Activated CD4-positive, alpha-beta T cell treated with anti-CD3 and anti-CD28 coated beads for 36 hours (primary cell): ENCODE data around the gene CPSF7. TPM values are rescaled to one million over a fixed set of nuclear protein-coding genes. Genes with fewer than 3 reads are reported as not detected.
A peak's percentile ranks its signal among the peaks of the same experiment; 100 is the strongest.

Experiments used
- ATAC-seq: fragments of 200-7000 bp; cut with Tn5 transposase; one replicate; pipeline ENCODE4 v1.10.0; 2021; ENCODE audit warnings: mild to moderate bottlenecking, moderate library complexity
- CTCF ChIA-PET: fragments of 350-600 bp; sonication (Branson Sonifier 250); formaldehyde crosslinking; loops from one replicate; lab custom pipeline; 2021; ENCODE audit warnings: antibody characterized with exemption; lab: Charles Lee
- POLR2A ChIA-PET: fragments of 350-600 bp; sonication (Branson Sonifier 250); formaldehyde crosslinking; loops from one replicate; lab custom pipeline; 2021; ENCODE audit warnings: antibody characterized with exemption, inconsistent platforms; lab: Charles Lee
- DNase-seq: peaks from one replicate; pipeline ENCODE4 v3.0.0-alpha.2; 2020
- H3K27ac Mint-ChIP-seq: one replicate; pipeline ENCODE4 v1.8.0; 2021; ENCODE audit warnings: mixed read lengths
- H3K27me3 Mint-ChIP-seq: one replicate; pipeline ENCODE4 v1.8.0; 2021; ENCODE audit warnings: mixed read lengths
- H3K36me3 Mint-ChIP-seq: one replicate; pipeline ENCODE4 v1.8.0; 2021; ENCODE audit warnings: low read depth, mixed read lengths
- H3K4me1 Mint-ChIP-seq: one replicate; pipeline ENCODE4 v1.8.0; 2021; ENCODE audit warnings: mixed read lengths
- H3K4me3 Mint-ChIP-seq: one replicate; pipeline ENCODE4 v1.8.0; 2021; ENCODE audit warnings: mild to moderate bottlenecking, moderate library complexity, mixed read lengths
- H3K9me3 Mint-ChIP-seq: one replicate; pipeline ENCODE4 v1.8.0; 2021; ENCODE audit warnings: low read depth, mixed read lengths
- intact Hi-C, 2 experiments: fragments of 100-400 bp; cut with DNase I in 1 of 2; cut with micrococcal nuclease in 1 of 2; formaldehyde crosslinking; loops; one replicate each; pipeline versions ENCODE4 v1.14.2 to v1.15.1; 2022 to 2024; cut with DNase I, micrococcal nuclease
- total RNA-seq, 2 experiments: library from RNA; stranded (reverse); gene quantifications; one replicate each; pipeline ENCODE4 v1.2.3, GENCODE V29; 2021

CPSF7 gene
- total RNA-seq, 2 experiments from 2014 or later, result 108 to 179 TPM

GRCh38 chr11:61413496-61413895 lies 16.3 kb downstream of the CPSF7 start:
- intact Hi-C loops, result no loop called here
- peak overlapping the region; percentile 67 for H3K27ac Mint-ChIP-seq
- DNase-seq, result no peak
- ChIA-PET POLR2A (no interaction called here), CTCF (interaction anchor here (0.7 to 1.2 kb wide), 5 partner anchors 9 to 104 kb away, joined by 3 to 4 read pairs (median 3); no protein-coding TSS in a partner anchor)
- no peaks in the 10 kb centered on the region for H3K27me3 Mint-ChIP-seq
- H3K4me1 Mint-ChIP-seq, result peaks cover 12% of the 10 kb centered on the region
- H3K9me3 Mint-ChIP-seq, result no peaks in the 10 kb centered on the region
- H3K36me3 Mint-ChIP-seq, result peaks cover 72% of the 10 kb centered on the region
- H3K4me3 Mint-ChIP-seq, result no peak overlapping the region
- no peak for ATAC-seq

DNA sequence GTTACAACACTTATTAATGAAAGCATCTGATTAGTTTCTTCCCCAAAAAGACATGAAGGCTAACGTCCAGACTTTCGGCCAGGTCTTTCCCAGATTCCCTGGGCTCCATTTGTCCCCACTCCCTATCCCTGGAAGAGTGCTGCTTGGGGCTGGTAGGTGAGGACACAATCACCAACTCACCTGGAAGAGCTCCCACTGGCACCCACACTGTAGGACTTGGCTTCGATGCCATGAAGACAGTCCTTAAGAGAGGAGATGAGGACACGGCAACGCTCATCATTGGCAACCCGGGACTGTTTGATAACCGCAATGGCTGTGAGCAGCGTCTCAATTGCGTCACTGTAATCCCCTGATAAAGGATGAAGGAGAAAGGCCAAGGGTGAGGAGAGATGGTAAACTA lies 18.2 kb downstream of the CPSF7 start:
- no peak for ATAC-seq
- ChIA-PET CTCF (interaction anchor here (0.7 kb wide), 1 partner anchor 76 kb away, joined by 3 read pairs; no protein-coding TSS in a partner anchor), POLR2A (no interaction called here)
- Mint-ChIP-seq H3K36me3 (peaks cover 78% of the 10 kb centered on the region), H3K27ac (no peak overlapping the region), H3K4me1 (peaks cover 2% of the 10 kb centered on the region), H3K9me3 (no peaks in the 10 kb centered on the region), H3K27me3 (no peaks in the 10 kb centered on the region), H3K4me3 (no peak overlapping the region)
- DNase-seq, result no peak
- intact Hi-C loops, result no loop called here

- peak overlapping the region; percentile 24 for H3K27ac Mint-ChIP-seq
- ChIA-PET CTCF (interaction anchor here (0.8 to 1.7 kb wide), 2 partner anchors 9 to 14 kb away, joined by 3 to 5 read pairs; partner anchors contain the start of gene TMEM216), POLR2A (interaction anchor here (0.7 kb wide), 1 partner anchor 80 kb away, joined by 5 read pairs; no protein-coding TSS in a partner anchor)
- intact Hi-C loops, result no loop called here
- no peak for DNase-seq
- no peaks in the 10 kb centered on the region for H3K9me3 Mint-ChIP-seq
- no peak for ATAC-seq
- H3K4me3 Mint-ChIP-seq, result no peak overlapping the region
- H3K27me3 Mint-ChIP-seq, result no peaks in the 10 kb centered on the region
- H3K4me1 Mint-ChIP-seq, result peaks cover 3% of the 10 kb centered on the region
- peaks cover 74% of the 10 kb centered on the region for H3K36me3 Mint-ChIP-seq
These were observed 22.6 kb downstream of the CPSF7 start for GRCh38 chr11:61406991-61407728.

GRCh38 chr11:61406067-61406466 lies 23.7 kb downstream of the CPSF7 start:
- intact Hi-C loops, result no loop called here
- H3K4me3 Mint-ChIP-seq, result no peak overlapping the region
- POLR2A ChIA-PET, result no interaction called here
- DNase-seq (no peak), ATAC-seq (no peak)
- H3K27ac Mint-ChIP-seq, result no peak overlapping the region
- H3K9me3 Mint-ChIP-seq, result no peaks in the 10 kb centered on the region
- CTCF ChIA-PET, result no interaction called here
- H3K4me1 Mint-ChIP-seq, result peaks cover 3% of the 10 kb centered on the region
- H3K27me3 Mint-ChIP-seq, result no peaks in the 10 kb centered on the region
- peaks cover 69% of the 10 kb centered on the region for H3K36me3 Mint-ChIP-seq

- intact Hi-C loops, result no loop called here
- peaks cover 56% of the 10 kb centered on the region for H3K36me3 Mint-ChIP-seq
- H3K9me3 Mint-ChIP-seq, result no peaks in the 10 kb centered on the region
- H3K4me1 Mint-ChIP-seq, result peaks cover 3% of the 10 kb centered on the region
- peak overlapping the region; percentile 49 for H3K27ac Mint-ChIP-seq
- CTCF ChIA-PET, result no interaction called here
- POLR2A ChIA-PET, result no interaction called here
- H3K27me3 Mint-ChIP-seq, result no peaks in the 10 kb centered on the region
- DNase-seq (no peak), ATAC-seq (no peak)
- no peak overlapping the region for H3K4me3 Mint-ChIP-seq
These were observed 25.1 kb downstream of the CPSF7 start for GRCh38 chr11:61404641-61405040.

DNA sequence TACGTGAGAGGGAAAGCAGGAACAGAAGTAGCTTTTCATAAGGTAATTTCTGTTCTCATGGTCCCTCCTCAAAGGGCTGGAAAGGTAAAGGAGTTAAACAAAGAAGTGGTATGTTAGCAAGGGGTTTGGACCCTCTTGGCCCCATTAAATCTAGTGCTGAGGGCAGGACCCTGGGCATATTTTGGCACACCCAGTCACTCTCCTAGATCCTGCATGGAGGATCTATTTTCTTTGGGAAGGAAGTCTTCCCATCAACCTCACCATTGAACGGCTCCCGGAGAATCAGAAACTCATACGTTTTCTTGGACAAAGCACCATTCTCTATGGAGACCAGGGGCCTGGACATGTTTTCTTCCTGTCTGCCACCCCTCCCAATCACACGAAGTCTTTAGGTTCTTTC lies 25.7 kb downstream of the CPSF7 start:
- Mint-ChIP-seq H3K4me3 (no peak overlapping the region), H3K27ac (no peak overlapping the region), H3K4me1 (peaks cover 3% of the 10 kb centered on the region), H3K9me3 (no peaks in the 10 kb centered on the region), H3K27me3 (no peaks in the 10 kb centered on the region), H3K36me3 (peaks cover 56% of the 10 kb centered on the region)
- intact Hi-C loops, result no loop called here
- ChIA-PET CTCF (interaction anchor here (0.8 to 1.6 kb wide), 2 partner anchors 11 to 31 kb away, joined by 6 read pairs; partner anchors contain the start of gene TMEM216), POLR2A (no interaction called here)
- no peak for DNase-seq
- ATAC-seq, result no peak

DNA sequence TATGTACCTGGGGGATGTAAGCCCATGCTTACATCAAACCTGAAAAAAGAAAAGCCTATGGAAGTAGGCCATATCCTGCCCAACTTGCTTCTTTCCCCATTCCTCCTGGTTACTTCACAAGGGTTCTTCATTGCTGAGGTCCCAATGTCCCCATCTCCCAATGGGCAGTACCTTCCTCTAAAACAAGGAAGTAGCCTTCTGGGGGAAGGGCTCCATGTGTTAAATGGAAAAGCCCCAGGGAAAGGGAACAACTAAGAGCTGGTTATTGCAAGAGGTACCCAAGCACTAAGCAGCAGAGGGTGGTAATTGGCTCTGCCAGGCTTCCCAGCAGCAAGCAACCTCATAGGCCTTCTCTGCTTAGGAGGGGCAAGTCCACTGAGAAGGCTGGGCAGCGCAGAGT lies 26.1 kb downstream of the CPSF7 start:
- intact Hi-C loops, result no loop called here
- POLR2A ChIA-PET, result no interaction called here
- CTCF ChIA-PET, result interaction anchor here (0.8 to 4.8 kb wide), 3 partner anchors 11 to 32 kb away, joined by 6 to 30 read pairs (median 6); partner anchors contain the start of gene TMEM216
- Mint-ChIP-seq H3K9me3 (no peaks in the 10 kb centered on the region), H3K4me3 (no peak overlapping the region), H3K36me3 (peaks cover 52% of the 10 kb centered on the region), H3K4me1 (peaks cover 3% of the 10 kb centered on the region), H3K27ac (no peak overlapping the region), H3K27me3 (no peaks in the 10 kb centered on the region)
- DNase-seq (no peak), ATAC-seq (no peak)

- no peak overlapping the region for H3K4me3 Mint-ChIP-seq
- DNase-seq (no peak), ATAC-seq (no peak)
- peaks cover 33% of the 10 kb centered on the region for H3K36me3 Mint-ChIP-seq
- ChIA-PET POLR2A (interaction anchor here (0.6 to 0.9 kb wide), 3 partner anchors 8 to 108 kb away, joined by 3 to 6 read pairs (median 3); no protein-coding TSS in a partner anchor), CTCF (interaction anchor here (0.6 to 4.8 kb wide), 13 partner anchors 10 to 769 kb away, joined by 3 to 30 read pairs (median 3); no protein-coding TSS in a partner anchor)
- H3K27ac Mint-ChIP-seq, result peak overlapping the region; percentile 45
- no peaks in the 10 kb centered on the region for H3K27me3 Mint-ChIP-seq
- H3K4me1 Mint-ChIP-seq, result peaks cover 3% of the 10 kb centered on the region
- intact Hi-C loops, result no loop called here
- H3K9me3 Mint-ChIP-seq, result no peaks in the 10 kb centered on the region
These were observed 28.2 kb downstream of the CPSF7 start for GRCh38 chr11:61401573-61401972.

GRCh38 chr11:61401173-61401572 lies 28.6 kb downstream of the CPSF7 start:
- POLR2A ChIA-PET, result interaction anchor here (0.6 to 1.0 kb wide), 4 partner anchors 8 to 107 kb away, joined by 3 to 6 read pairs (median 3); no protein-coding TSS in a partner anchor
- H3K27ac Mint-ChIP-seq, result peak overlapping the region; percentile 38

GRCh38 chr11:61392981-61393595 lies 36.7 kb downstream of the CPSF7 start:
- intact Hi-C loops, result loop anchor here (1.0 to 2.0 kb wide), 6 partner anchors 31 to 60 kb away; partner anchors contain the start of genes CPSF7 (in 1 of the 2), CYB561A3 (in 1 of the 2), DDB1 (in 1 of the 2) and TKFC (in 1 of the 2)
- Mint-ChIP-seq H3K27me3 (no peaks in the 10 kb centered on the region), H3K4me1 (peaks cover 19% of the 10 kb centered on the region), H3K27ac (peak overlapping the region; percentile 87), H3K9me3 (no peaks in the 10 kb centered on the region), H3K36me3 (peaks cover 10% of the 10 kb centered on the region), H3K4me3 (peak overlapping the region; percentile 84)
- DNase-seq, result peak; percentile 35
- ChIA-PET POLR2A (interaction anchor here (0.6 to 1.2 kb wide), 6 partner anchors 10 to 98 kb away, joined by 3 to 5 read pairs (median 4); partner anchors contain the start of genes TKFC and VWCE), CTCF (interaction anchor here (0.6 to 4.5 kb wide), 20 partner anchors 8 to 563 kb away, joined by 3 to 33 read pairs (median 6); partner anchors contain the start of genes CPSF7, CYB561A3, DDB1 and SDHAF2)
- ATAC-seq, result peak; percentile 50

More at GRCh38 chr11:61401173-61401572, 28.6 kb downstream of the CPSF7 start:
- no peak overlapping the region for H3K4me3 Mint-ChIP-seq
- peaks cover 3% of the 10 kb centered on the region for H3K4me1 Mint-ChIP-seq
- peak; percentile 16 for ATAC-seq
- intact Hi-C loops, result no loop called here
- H3K9me3 Mint-ChIP-seq, result no peaks in the 10 kb centered on the region
- CTCF ChIA-PET, result interaction anchor here (0.6 to 4.8 kb wide), 12 partner anchors 10 to 769 kb away, joined by 3 to 30 read pairs (median 3); no protein-coding TSS in a partner anchor
- H3K36me3 Mint-ChIP-seq, result peaks cover 30% of the 10 kb centered on the region
- no peak for DNase-seq
- no peaks in the 10 kb centered on the region for H3K27me3 Mint-ChIP-seq

- intact Hi-C loops, result no loop called here
- no peak for ATAC-seq
- CTCF ChIA-PET, result interaction anchor here (3.0 kb wide), 1 partner anchor 54 kb away, joined by 10 read pairs; no protein-coding TSS in a partner anchor
- POLR2A ChIA-PET, result interaction anchor here (1.1 kb wide), 1 partner anchor 56 kb away, joined by 4 read pairs; no protein-coding TSS in a partner anchor
- Mint-ChIP-seq H3K4me1 (peaks cover 22% of the 10 kb centered on the region), H3K27me3 (no peaks in the 10 kb centered on the region), H3K4me3 (no peak overlapping the region), H3K27ac (no peak overlapping the region), H3K9me3 (no peaks in the 10 kb centered on the region), H3K36me3 (peaks cover 9% of the 10 kb centered on the region)
- DNase-seq, result no peak
These were observed 39.6 kb downstream of the CPSF7 start for GRCh38 chr11:61390161-61390560.
